Liver (tissue), 3 donors: ENCODE results near the gene CLMN.

Source experiments
- EGR1 ChIP-seq, 2 donors: IDR thresholded peaks; 2 replicates each; pipeline ENCODE4 v1.6.1; 2016 to 2018; ENCODE audit warnings: antibody characterized with exemption in 2 of 2, low read depth in 2 of 2
- FOXA1 ChIP-seq: IDR thresholded peaks from 2 replicates; pipeline ENCODE4 v1.6.1; 2016; ENCODE audit warnings: antibody characterized with exemption
- MAX ChIP-seq: IDR thresholded peaks from 2 replicates; pipeline ENCODE4 v1.6.1; 2016; ENCODE audit warnings: antibody characterized with exemption
- RXRA ChIP-seq, 2 donors: IDR thresholded peaks; 2 replicates each; pipeline ENCODE4 v1.6.1; 2017 to 2018; ENCODE audit warnings: antibody characterized with exemption in 2 of 2, mild to moderate bottlenecking in 1 of 2
- TF ChIP-seq, protein P1 (sequence below): fragments of 150-350 bp; IDR thresholded peaks from 2 replicates; pipeline ENCODE4 v1.5.1; 2017; ENCODE audit warnings: improper control_type of control experiment, low read depth, low read length; ENCODE audit not compliant: missing input control
- donor health status: healthy.
- donor health status: healthy.

GRCh38 chr14:95235351-95235750 is 84.4 kb downstream of the CLMN start:
- TF ChIP-seq MAX (no peak), FOXA1 (no peak), RXRA (IDR thresholded peaks at IDR 0.05) (no peak), EGR1 (IDR thresholded peaks at IDR 0.05; ENCODE audit: low read depth in 2 of 2) (no peak)
- TF ChIP-seq, protein P1, sequence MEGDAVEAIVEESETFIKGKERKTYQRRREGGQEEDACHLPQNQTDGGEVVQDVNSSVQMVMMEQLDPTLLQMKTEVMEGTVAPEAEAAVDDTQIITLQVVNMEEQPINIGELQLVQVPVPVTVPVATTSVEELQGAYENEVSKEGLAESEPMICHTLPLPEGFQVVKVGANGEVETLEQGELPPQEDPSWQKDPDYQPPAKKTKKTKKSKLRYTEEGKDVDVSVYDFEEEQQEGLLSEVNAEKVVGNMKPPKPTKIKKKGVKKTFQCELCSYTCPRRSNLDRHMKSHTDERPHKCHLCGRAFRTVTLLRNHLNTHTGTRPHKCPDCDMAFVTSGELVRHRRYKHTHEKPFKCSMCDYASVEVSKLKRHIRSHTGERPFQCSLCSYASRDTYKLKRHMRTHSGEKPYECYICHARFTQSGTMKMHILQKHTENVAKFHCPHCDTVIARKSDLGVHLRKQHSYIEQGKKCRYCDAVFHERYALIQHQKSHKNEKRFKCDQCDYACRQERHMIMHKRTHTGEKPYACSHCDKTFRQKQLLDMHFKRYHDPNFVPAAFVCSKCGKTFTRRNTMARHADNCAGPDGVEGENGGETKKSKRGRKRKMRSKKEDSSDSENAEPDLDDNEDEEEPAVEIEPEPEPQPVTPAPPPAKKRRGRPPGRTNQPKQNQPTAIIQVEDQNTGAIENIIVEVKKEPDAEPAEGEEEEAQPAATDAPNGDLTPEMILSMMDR, result no peak
